BE2C (cell line): ENCODE data around the gene KCNH1.

Source experiments
- DNase-seq: peaks from one replicate; pipeline ENCODE4 v3.0.0-alpha.2; 2020
- H3K27me3 ChIP-seq: fragments of 250-450 bp; sonication (Bioruptor Pico); 2 replicates; pipeline ENCODE4 v1.5.1; 2020; ENCODE audit warnings: mild to moderate bottlenecking
- H3K36me3 ChIP-seq: fragments of 250-450 bp; sonication (Bioruptor Pico); 2 replicates; pipeline ENCODE4 v1.5.1; 2020; ENCODE audit warnings: mild to moderate bottlenecking
- H3K4me1 ChIP-seq: fragments of 250-450 bp; sonication (Bioruptor Pico); 2 replicates; pipeline ENCODE4 v1.5.1; 2020
- H3K4me3 ChIP-seq: 2 replicates; pipeline ENCODE4 v1.5.1; 2011; ENCODE audit warnings: low read depth, low read length
- H3K9me3 ChIP-seq: fragments of 250-450 bp; sonication (Bioruptor Pico); 2 replicates; pipeline ENCODE4 v1.5.1; 2020
- CTCF ChIP-seq: IDR thresholded peaks from 2 replicates; pipeline ENCODE4 v1.5.1; 2012; ENCODE audit warnings: mild to moderate bottlenecking, low read depth, low read length

KCNH1 gene

GRCh38 chr1:210769473-210769872, 364.5 kb downstream of the KCNH1 start:
- Histone ChIP-seq H3K27me3 (no peaks in the 10 kb centered on the region), H3K4me3 (no peak overlapping the region), H3K9me3 (no peaks in the 10 kb centered on the region), H3K36me3 (no peaks in the 10 kb centered on the region), H3K4me1 (no peaks in the 10 kb centered on the region)
- TF ChIP-seq CTCF = no peak
- DNase-seq = no peak

GRCh38 chr1:210764536-210764935, 369.4 kb downstream of the KCNH1 start:
- H3K4me1 ChIP-seq = peaks cover 3% of the 10 kb centered on the region; the same call in 1 of the 2 replicates
- no peak overlapping the region for H3K4me3 ChIP-seq
- no peak for DNase-seq
- no peaks in the 10 kb centered on the region for H3K27me3 ChIP-seq
- no peak for TF ChIP-seq CTCF
- H3K36me3 ChIP-seq = no peaks in the 10 kb centered on the region
- H3K9me3 ChIP-seq = no peaks in the 10 kb centered on the region; the same call in 1 of the 2 replicates

GRCh38 chr1:210758761-210759160, 375.2 kb downstream of the KCNH1 start:
- H3K4me1 ChIP-seq = peaks cover 3% of the 10 kb centered on the region
- no peak for TF ChIP-seq CTCF
- H3K4me3 ChIP-seq = no peak overlapping the region
- no peaks in the 10 kb centered on the region for H3K36me3 ChIP-seq
- DNase-seq = no peak
- H3K9me3 ChIP-seq = no peaks in the 10 kb centered on the region; the same call in 1 of the 2 replicates
- H3K27me3 ChIP-seq = no peaks in the 10 kb centered on the region

GRCh38 chr1:210758261-210758660, 375.7 kb downstream of the KCNH1 start:
- TF ChIP-seq CTCF = no peak
- Histone ChIP-seq H3K27me3 (no peaks in the 10 kb centered on the region), H3K4me3 (no peak overlapping the region), H3K4me1 (peaks cover 3% of the 10 kb centered on the region), H3K36me3 (no peaks in the 10 kb centered on the region), H3K9me3 (no peaks in the 10 kb centered on the region; the same call in 1 of the 2 replicates)
- no peak for DNase-seq

- Histone ChIP-seq H3K36me3 (no peaks in the 10 kb centered on the region), H3K9me3 (no peaks in the 10 kb centered on the region; the same call in 1 of the 2 replicates), H3K4me1 (peaks cover 3% of the 10 kb centered on the region), H3K4me3 (no peak overlapping the region), H3K27me3 (no peaks in the 10 kb centered on the region)
- TF ChIP-seq CTCF = no peak
- no peak for DNase-seq
Measured at GRCh38 chr1:210757677-210758076, 376.3 kb downstream of the KCNH1 start.

- peaks cover 3% of the 10 kb centered on the region for H3K4me1 ChIP-seq
- TF ChIP-seq CTCF = no peak
- no peaks in the 10 kb centered on the region for H3K9me3 ChIP-seq
- no peaks in the 10 kb centered on the region for H3K27me3 ChIP-seq
- H3K4me3 ChIP-seq = no peak overlapping the region
- no peaks in the 10 kb centered on the region for H3K36me3 ChIP-seq
- no peak for DNase-seq
Measured at GRCh38 chr1:210755991-210756659, 377.8 kb downstream of the KCNH1 start.
